D721Med (cell line): ENCODE results near the gene PREX1.
A peak's percentile ranks its signal among the peaks of the same experiment; 100 is the strongest.

Experiments
- DNase-seq: peaks from one replicate; pipeline ENCODE4 v3.0.0; 2011; ENCODE audit warnings: low spot score; ENCODE audit not compliant: insufficient read length
- FAIRE-seq: peaks from 2 replicates; lab custom pipeline; 2011; peaks lifted over from hg19 to GRCh38; lab: Jason Lieb, UNC
- TF ChIP-seq, protein P1 (sequence below): IDR thresholded peaks from 2 replicates; pipeline ENCODE4 v1.5.1; 2012; ENCODE audit warnings: mild to moderate bottlenecking, control low read depth; ENCODE audit not compliant: insufficient read depth; ENCODE audit errors: missing control alignments

Gene PREX1

DNA sequence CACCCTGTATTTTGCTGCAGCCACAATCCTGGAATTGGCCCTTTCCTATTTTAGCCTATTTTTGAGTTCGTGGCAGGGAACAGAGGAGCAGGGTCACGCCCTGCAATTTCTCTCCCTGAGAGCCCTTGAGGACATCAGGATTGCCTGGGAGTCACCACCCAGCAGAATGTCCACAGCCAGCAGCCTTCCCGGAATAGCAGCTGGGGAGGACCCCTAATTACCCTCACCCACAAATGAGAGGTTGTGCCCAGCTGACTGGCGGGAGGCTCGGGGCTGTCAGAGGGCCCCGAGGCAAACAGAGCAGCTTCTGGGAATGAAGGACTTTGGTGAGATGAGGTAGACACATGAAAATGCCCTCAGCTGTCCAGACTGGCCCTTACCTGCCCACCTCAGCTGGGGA lies 165.1 kb downstream of the PREX1 start:
- FAIRE-seq = no peak
- TF ChIP-seq, protein P1, sequence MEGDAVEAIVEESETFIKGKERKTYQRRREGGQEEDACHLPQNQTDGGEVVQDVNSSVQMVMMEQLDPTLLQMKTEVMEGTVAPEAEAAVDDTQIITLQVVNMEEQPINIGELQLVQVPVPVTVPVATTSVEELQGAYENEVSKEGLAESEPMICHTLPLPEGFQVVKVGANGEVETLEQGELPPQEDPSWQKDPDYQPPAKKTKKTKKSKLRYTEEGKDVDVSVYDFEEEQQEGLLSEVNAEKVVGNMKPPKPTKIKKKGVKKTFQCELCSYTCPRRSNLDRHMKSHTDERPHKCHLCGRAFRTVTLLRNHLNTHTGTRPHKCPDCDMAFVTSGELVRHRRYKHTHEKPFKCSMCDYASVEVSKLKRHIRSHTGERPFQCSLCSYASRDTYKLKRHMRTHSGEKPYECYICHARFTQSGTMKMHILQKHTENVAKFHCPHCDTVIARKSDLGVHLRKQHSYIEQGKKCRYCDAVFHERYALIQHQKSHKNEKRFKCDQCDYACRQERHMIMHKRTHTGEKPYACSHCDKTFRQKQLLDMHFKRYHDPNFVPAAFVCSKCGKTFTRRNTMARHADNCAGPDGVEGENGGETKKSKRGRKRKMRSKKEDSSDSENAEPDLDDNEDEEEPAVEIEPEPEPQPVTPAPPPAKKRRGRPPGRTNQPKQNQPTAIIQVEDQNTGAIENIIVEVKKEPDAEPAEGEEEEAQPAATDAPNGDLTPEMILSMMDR = no peak

DNA sequence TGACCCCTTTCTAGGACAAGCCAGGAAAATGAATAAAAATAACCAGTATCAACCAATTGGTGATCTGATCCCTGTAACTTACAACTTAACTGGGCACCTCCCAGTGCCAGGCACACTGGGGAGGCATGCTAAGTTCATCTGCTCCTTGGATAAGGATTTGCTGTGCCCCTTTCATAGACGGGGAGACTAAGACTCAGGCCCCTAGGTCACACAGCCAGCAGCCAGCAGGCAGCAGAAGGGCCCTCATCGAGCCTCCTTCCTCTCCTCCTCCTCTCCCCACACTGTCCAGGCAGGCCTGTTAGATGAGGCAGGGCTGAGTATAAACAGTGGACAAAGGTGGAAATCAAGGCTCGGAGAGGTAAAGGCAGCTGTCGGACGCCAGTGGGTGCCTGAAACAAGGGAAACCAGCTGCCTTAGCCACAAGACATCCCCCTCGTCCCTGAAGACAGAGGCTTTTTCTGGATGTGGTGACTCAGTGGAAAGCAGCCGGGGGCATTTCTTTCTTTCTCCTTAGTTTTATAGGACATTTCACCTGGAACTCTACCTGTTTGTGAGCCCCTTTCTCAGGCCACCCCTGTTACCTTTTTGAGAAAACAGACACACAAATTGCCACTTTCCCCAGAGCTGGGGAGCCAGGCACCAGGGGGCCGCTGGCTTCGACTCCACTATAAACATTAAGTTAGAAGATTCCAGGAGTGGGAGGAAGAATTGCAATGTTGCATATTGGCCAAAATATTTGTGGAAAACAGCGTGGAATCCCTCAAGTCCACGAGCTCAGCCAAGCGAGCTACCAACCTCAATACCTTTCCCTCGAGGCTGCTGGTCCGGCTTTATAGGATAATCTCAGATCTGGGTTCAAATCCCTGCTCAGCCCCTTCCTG lies 166.0 kb downstream of the PREX1 start:
- TF ChIP-seq, protein P1 = no peak

More for the DNA sequence above, 165.1 kb downstream of the PREX1 start:
- no peak for DNase-seq

DNA sequence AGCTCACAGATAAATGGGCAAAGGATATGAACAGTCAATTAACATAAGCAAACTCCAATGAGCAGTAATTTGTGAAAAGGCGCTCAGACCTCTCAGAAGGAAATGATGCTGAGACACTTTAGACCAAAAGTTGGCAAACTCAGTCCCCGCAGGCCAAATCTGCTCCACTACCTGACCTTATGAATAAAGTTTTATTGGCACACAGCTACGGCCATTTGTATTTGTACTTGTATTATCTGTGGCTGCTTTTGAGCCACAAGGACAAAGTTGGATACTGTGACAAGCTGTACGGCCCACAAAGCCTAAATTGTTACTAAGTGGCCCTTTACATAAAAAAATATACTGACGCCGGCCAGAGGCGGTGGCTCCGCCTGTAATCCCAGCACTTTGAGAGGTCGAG lies 167.0 kb downstream of the PREX1 start:
- TF ChIP-seq, protein P1 = no peak
- no peak for FAIRE-seq

More for the DNA sequence above, 166.0 kb downstream of the PREX1 start:
- FAIRE-seq = no peak
- no peak for DNase-seq

DNA sequence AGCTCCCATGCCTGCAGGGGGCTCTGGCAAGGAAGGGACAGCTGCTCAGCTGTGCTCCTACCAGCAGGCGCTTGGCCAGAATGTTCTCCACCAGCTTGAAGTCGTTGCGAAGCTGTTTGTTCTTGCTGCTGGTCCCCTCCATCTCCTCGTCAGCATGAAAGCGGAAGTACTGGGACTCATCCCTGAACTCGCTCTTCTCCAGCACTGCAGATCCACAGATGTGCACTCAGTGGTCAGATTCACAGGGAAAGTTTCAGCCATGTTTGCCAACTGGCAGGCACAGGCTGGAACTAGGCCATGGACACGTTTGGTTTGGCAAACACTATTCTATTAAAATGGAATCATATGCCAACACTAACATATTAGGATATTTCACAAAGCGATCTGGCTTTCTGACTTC lies 167.9 kb downstream of the PREX1 start:
- FAIRE-seq (no peak), DNase-seq (no peak)
- TF ChIP-seq, protein P1 = no peak

More for the DNA sequence above, 167.0 kb downstream of the PREX1 start:
- no peak for DNase-seq

DNA sequence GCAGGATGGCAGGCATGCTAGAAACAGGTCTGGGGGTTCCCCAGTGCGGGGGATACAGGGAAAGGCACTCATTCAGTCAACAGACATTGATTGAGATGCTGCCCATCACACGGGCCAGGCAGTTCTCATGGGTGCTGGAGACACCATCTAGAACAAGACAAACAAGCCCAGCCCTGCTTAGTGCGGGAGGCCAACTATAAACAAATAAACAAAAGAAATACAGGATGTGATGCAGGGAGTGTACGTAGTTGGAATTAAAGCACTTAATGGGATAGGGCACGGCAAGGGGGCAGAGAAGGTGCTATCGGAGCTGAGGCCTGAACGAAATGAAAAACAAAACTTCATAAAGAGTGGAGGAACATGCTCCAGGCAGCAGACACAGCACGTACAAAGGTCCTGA lies 169.3 kb downstream of the PREX1 start:
- FAIRE-seq (no peak), DNase-seq (no peak)
- TF ChIP-seq, protein P1 = no peak

DNA sequence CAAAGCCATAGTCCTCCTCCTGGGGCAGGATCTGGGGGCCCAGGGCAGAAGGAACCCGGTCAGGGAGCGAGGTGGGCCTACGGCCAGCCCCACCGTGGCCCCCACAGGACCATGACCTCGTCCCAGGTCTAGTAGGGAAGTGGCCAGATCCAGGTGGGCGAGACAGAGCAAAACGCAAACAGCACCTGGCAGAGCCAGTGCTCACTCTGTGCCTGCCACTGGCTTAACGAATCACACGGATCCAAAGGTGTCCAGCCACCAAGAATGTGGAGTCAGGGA lies 169.7 kb downstream of the PREX1 start:
- TF ChIP-seq, protein P1 = no peak
- DNase-seq = no peak

DNA sequence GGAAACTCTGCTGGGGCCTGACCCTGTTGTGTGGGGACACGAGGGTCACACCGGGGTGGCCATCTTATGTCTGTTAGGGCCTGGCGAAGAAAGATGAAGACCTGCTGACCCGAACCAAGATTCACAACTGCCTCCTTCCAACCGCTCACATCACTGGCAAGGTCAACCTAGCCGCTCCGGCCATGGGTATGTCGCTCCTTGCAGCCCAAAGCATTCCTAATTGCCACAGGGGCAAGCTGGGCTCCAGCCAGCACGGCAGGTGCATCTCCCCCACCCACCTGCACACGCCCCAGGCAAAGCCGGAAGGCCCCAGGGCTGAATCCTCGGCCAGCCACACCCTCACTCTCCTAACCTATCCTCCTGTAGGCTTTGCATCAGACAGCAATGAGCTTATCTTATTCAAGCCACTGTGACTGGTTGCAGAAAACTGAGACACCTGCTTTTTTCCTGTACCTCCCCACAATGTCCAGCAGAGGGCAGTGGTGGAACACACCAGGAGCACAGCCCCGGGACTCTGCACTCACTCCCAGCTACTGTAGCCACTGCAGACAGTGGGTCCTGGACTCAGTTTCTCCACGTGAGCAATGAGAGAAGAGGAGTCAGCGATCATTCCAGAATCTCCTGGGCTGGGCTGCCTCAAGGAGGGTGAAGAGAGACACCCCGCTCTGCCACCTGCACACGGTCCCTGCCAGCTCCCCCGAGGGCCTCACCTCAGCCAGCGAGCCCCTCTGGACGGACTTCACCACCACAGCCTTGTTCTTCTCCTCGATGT lies 170.2 kb downstream of the PREX1 start:
- FAIRE-seq = no peak
- peak; percentile 98 for DNase-seq
- TF ChIP-seq, protein P1 = peak; percentile 96

More for the DNA sequence above, 169.7 kb downstream of the PREX1 start:
- FAIRE-seq = no peak
